A549 (cell line): ENCODE measurements around the gene AFG1L. TPM values are rescaled to one million over a fixed set of nuclear protein-coding genes. Genes with fewer than 3 reads are reported as not detected.
"Not testable (repeated sequence)": the region's sequence is repeated elsewhere in the genome, so short reads cannot be mapped to it uniquely, and the experiment has no call there.

ENCODE experiments used
- ATAC-seq, 2 experiments: fragments of 200-7000 bp in 1 of 2; fragments of >200 bp in 1 of 2; cut with Nextera tagmentation in 1 of 2; cut with Tn5 transposase in 1 of 2; 3 replicates each; pipeline versions ENCODE4 v1.8.0 to v1.9.1; 2018 to 2020; ENCODE audit warnings: mild to moderate bottlenecking in 1 of 2, moderate library complexity in 1 of 2
- CTCF ChIA-PET: fragments of 300-600 bp; sonication (Branson Sonifier 250); formaldehyde crosslinking; extraction: SDS; loops from one replicate; lab custom pipeline; 2021; ENCODE audit warnings: antibody characterized with exemption, inconsistent platforms; lab: Yijun Ruan, JAX
- POLR2A ChIA-PET: fragments of 350-600 bp; formaldehyde crosslinking; extraction: SDS; loops from one replicate; lab custom pipeline; 2021; ENCODE audit warnings: antibody characterized with exemption, inconsistent platforms; lab: Yijun Ruan, JAX
- DNase-seq, 2 experiments: peaks; one replicate each; pipeline versions ENCODE4 v3.0.0 to v3.0.0-alpha.2; 2011 to 2016; ENCODE audit warnings: low read depth in 1 of 2, low spot score in 1 of 2
- FAIRE-seq: peaks from 2 replicates; lab custom pipeline; 2011; peaks lifted over from hg19 to GRCh38; lab: Jason Lieb, UNC
- H3K27ac ChIP-seq, 2 experiments: fragments of >200 bp; sonication (Bioruptor Twin); formaldehyde crosslinking; 3 replicates each; pipeline ENCODE4 v1.5.1; 2016 to 2017
- H3K4me1 ChIP-seq: fragments of >200 bp; sonication (Bioruptor Twin); formaldehyde crosslinking; 3 replicates; pipeline ENCODE4 v1.6.1; 2016
- H3K4me2 ChIP-seq: fragments of >200 bp; sonication (Bioruptor Twin); formaldehyde crosslinking; 3 replicates; pipeline ENCODE4 v1.6.1; 2016
- H3K4me3 ChIP-seq: fragments of >200 bp; sonication (Bioruptor Twin); formaldehyde crosslinking; 3 replicates; pipeline ENCODE4 v1.5.1; 2016
- H3K9me3 ChIP-seq: fragments of >200 bp; sonication (Bioruptor Twin); formaldehyde crosslinking; 3 replicates; pipeline ENCODE4 v1.6.1; 2016
- BHLHE40 ChIP-seq: IDR thresholded peaks from 2 replicates; pipeline ENCODE4 v1.6.1; 2012; ENCODE audit warnings: low read depth, low read length, inconsistent platforms
- CEBPB ChIP-seq, 2 experiments: fragments of >200 bp in 1 of 2; sonication (Bioruptor Twin) in 1 of 2; formaldehyde crosslinking in 1 of 2; IDR thresholded peaks; 2 replicates each; pipeline ENCODE4 v1.6.1; 2012 to 2016
- EHF ChIP-seq: fragments of 250-450 bp; sonication (Bioruptor Pico); IDR thresholded peaks from 2 replicates; pipeline ENCODE4 v1.5.0; 2020; ENCODE audit warnings: mild to moderate bottlenecking
- EHMT2 ChIP-seq: fragments of 200-600 bp; sonication (generic); IDR thresholded peaks from 2 replicates; pipeline ENCODE4 v1.6.1; 2016; ENCODE audit warnings: antibody characterized with exemption, low read depth, mild to moderate bottlenecking, moderate library complexity
- EP300 ChIP-seq, 2 experiments: fragments of >200 bp; sonication (Bioruptor Twin); formaldehyde crosslinking; IDR thresholded peaks; 2 replicates in 1 of 2; 3 replicates in 1 of 2; pipeline ENCODE4 v1.6.1; 2016 to 2017
- HEYL ChIP-seq: fragments of 250-450 bp; sonication (Bioruptor Pico); IDR thresholded peaks from 2 replicates; pipeline ENCODE4 v1.8.0; 2021; ENCODE audit warnings: mild to moderate bottlenecking, moderate library complexity
- HOXA7 ChIP-seq: fragments of 250-450 bp; sonication (Bioruptor Pico); IDR thresholded peaks from 2 replicates; pipeline ENCODE4 v1.5.0; 2020; ENCODE audit warnings: mild to moderate bottlenecking, moderate library complexity
- JUN ChIP-seq, 2 experiments: fragments of >200 bp; sonication (Bioruptor Twin); formaldehyde crosslinking; IDR thresholded peaks; 2 replicates in 1 of 2; 3 replicates in 1 of 2; pipeline ENCODE4 v1.6.1; 2016 to 2017
- KDM1A ChIP-seq: fragments of 200-600 bp; sonication (generic); IDR thresholded peaks from 2 replicates; pipeline ENCODE4 v1.6.1; 2016; ENCODE audit warnings: low read depth, mild to moderate bottlenecking
- MYC ChIP-seq: IDR thresholded peaks from 2 replicates; pipeline ENCODE4 v1.6.1; 2012; ENCODE audit warnings: mild to moderate bottlenecking, inconsistent platforms, low read length, improper control_type of control experiment, borderline replicate concordance
- NFE2L2 ChIP-seq: fragments of 150-350 bp; conservative IDR thresholded peaks from 2 replicates; pipeline ENCODE4 v1.6.1; 2014; ENCODE audit warnings: low read length
- POLR2A ChIP-seq: IDR thresholded peaks from 2 replicates; pipeline ENCODE4 v1.6.1; 2012; ENCODE audit warnings: mild to moderate bottlenecking, low read length
- RAD21 ChIP-seq, 2 experiments: fragments of >200 bp in 1 of 2; sonication (Bioruptor Twin) in 1 of 2; formaldehyde crosslinking in 1 of 2; IDR thresholded peaks in 1 of 2; conservative IDR thresholded peaks in 1 of 2; 2 replicates in 1 of 2; 3 replicates in 1 of 2; pipeline ENCODE4 v1.6.1; 2012 to 2018; ENCODE audit warnings: inconsistent platforms in 1 of 2
- RARB ChIP-seq: fragments of 250-450 bp; sonication (Bioruptor Pico); IDR thresholded peaks from 2 replicates; pipeline ENCODE4 v1.8.0; 2021; ENCODE audit warnings: mild to moderate bottlenecking, moderate library complexity
- RCOR1 ChIP-seq: fragments of 150-350 bp; IDR thresholded peaks from 2 replicates; pipeline ENCODE4 v1.6.1; 2014; ENCODE audit warnings: antibody characterized with exemption, low read length, low read depth
- RFX5 ChIP-seq: fragments of 450-650 bp; IDR thresholded peaks from 2 replicates; pipeline ENCODE4 v1.7.1; 2014; ENCODE audit warnings: antibody characterized with exemption, mild to moderate bottlenecking, moderate library complexity
- SMC3 ChIP-seq: fragments of >200 bp; sonication (Bioruptor Twin); formaldehyde crosslinking; IDR thresholded peaks from 3 replicates; pipeline ENCODE4 v1.6.1; 2018; ENCODE audit warnings: inconsistent platforms
- TP53 ChIP-seq: fragments of 250-450 bp; sonication (Bioruptor Pico); IDR thresholded peaks from 2 replicates; pipeline ENCODE4 v1.5.0; 2021; ENCODE audit warnings: mild to moderate bottlenecking, moderate library complexity
- ZFP36 ChIP-seq: fragments of 450-650 bp; IDR thresholded peaks from 2 replicates; pipeline ENCODE4 v1.6.1; 2014; ENCODE audit warnings: borderline replicate concordance; ENCODE audit not compliant: partially characterized antibody
- WGBS: methylation state at CpG from one replicate; pipeline ENCODE4 v1.1.6; 2017; ENCODE audit errors: missing lambda C conversion rate; 5-methylcytosine and 5-hydroxymethylcytosine counted together
- polyA plus RNA-seq, 4 experiments: library from polyadenylated mRNA; depleted of rRNA in 3 of 4; stranded (reverse); fragments of >200 nt; fragmentation: RNase III in 1 of 4; extraction: RNeasy Plus Mini Kit Qiagen cat#74134 plus additional on column Dnase treatment in 1 of 4; gene quantifications; 2 replicates in 3 of 4; 3 replicates in 1 of 4; pipeline ENCODE4 v1.2.3, GENCODE V29; 2011 to 2017
- TF ChIP-seq, protein P1 (sequence below): fragments of >200 bp; sonication (Bioruptor Twin); formaldehyde crosslinking; IDR thresholded peaks from 2 replicates; pipeline ENCODE4 v1.6.1; 2016
- TF ChIP-seq, protein P2 (sequence below): fragments of 250-450 bp; sonication (Bioruptor Pico); IDR thresholded peaks from 2 replicates; pipeline ENCODE4 v1.5.0; 2020; ENCODE audit warnings: low read depth, mild to moderate bottlenecking, moderate library complexity
- TF ChIP-seq, protein P3 (sequence below): fragments of 200-600 bp; sonication (generic); IDR thresholded peaks from 2 replicates; pipeline ENCODE4 v1.6.1; 2016; ENCODE audit warnings: antibody characterized with exemption, mild to moderate bottlenecking, moderate library complexity

Gene AFG1L
- polyA plus RNA-seq, 2 of the 4 experiments (the other 2 are of a cell fraction) = 1.3 to 2.3 TPM

DNA sequence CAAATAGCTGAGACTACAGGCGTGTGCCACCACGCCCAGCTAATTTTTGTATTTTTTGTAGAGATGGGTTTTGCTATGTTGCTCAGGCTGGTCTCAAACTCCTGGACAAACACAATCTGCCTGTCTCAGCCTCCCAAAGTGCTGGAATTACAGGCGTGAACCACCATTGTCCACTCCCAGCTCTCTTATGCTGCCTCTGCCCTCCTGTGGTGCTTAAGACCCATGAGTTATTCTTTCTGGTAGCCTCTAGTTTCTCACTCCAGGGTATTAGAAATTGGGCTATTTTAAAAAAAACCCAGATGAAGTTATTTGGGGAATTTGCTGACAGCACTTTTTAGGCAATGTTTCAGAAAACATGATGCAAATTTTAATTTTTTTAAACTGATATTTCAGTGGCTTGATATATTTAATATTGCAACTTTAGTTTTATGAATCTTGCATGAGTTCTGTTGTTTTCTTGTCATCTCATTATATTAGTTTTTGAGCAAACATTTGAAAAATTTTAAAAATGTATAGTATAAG lies 151.8 kb downstream of the AFG1L start:
- H3K4me3 ChIP-seq = no peak overlapping the region
- CTCF ChIA-PET = no interaction called here
- WGBS = 87% methylated on average over 3 of the region's 3 CpGs
- TF ChIP-seq RFX5 (no peak), RARB (CRISPR knock-in tag) (no peak), TP53 (no peak), CEBPB (IDR thresholded peaks at IDR 0.05) (no peak), BHLHE40 (no peak), EHF (CRISPR knock-in tag) (no peak), RCOR1 (no peak), EP300 (IDR thresholded peaks at IDR 0.05) (no peak), EHMT2 (no peak), RAD21 (conservative IDR thresholded peaks at IDR 0.05 in 1 of 2, IDR thresholded peaks at IDR 0.05 in 1 of 2) (no peak), ZFP36 (no peak), KDM1A (no peak), MYC (no peak), POLR2A (no peak), HEYL (CRISPR knock-in tag) (no peak), SMC3 (no peak), JUN (IDR thresholded peaks at IDR 0.05) (no peak)
- TF ChIP-seq, protein P1, sequence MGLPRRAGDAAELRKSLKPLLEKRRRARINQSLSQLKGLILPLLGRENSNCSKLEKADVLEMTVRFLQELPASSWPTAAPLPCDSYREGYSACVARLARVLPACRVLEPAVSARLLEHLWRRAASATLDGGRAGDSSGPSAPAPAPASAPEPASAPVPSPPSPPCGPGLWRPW = no peak
- TF ChIP-seq, all 56 proteins: peak for 0
- ATAC-seq (no peak), FAIRE-seq (no peak), DNase-seq (no peak)
- no peak overlapping the region for H3K4me2 ChIP-seq
- no peaks in the 10 kb centered on the region for H3K9me3 ChIP-seq
- POLR2A ChIA-PET = interaction anchor here (0.7 kb wide), 1 partner anchor 527 kb away, joined by 7 read pairs; no protein-coding TSS in a partner anchor
- no peaks in the 10 kb centered on the region for H3K4me1 ChIP-seq
- no peak overlapping the region for H3K27ac ChIP-seq

DNA sequence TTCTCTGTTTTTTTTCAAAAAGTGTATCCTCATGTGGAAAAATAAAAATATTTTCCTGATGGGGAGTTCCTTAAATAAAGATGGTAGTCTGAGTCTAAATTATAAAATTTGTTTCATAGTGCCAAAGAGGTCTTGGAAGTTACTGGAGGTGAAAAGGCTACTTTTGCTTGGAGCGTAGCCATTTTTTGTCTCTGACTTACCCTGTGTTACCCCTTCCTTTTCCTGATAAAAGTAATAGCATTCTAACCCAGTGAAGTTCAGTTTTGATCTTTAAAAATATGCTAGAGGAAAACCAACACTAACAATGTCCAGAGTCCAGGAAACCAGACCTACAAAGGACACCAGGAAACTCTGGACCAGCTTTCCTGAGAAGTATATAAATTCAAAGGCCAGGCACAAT lies 153.6 kb downstream of the AFG1L start:
- no peak overlapping the region for H3K27ac ChIP-seq
- FAIRE-seq = no peak
- POLR2A ChIA-PET = no interaction called here
- TF ChIP-seq, protein P2, sequence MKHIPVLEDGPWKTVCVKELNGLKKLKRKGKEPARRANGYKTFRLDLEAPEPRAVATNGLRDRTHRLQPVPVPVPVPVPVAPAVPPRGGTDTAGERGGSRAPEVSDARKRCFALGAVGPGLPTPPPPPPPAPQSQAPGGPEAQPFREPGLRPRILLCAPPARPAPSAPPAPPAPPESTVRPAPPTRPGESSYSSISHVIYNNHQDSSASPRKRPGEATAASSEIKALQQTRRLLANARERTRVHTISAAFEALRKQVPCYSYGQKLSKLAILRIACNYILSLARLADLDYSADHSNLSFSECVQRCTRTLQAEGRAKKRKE (CRISPR knock-in tag) = no peak
- ATAC-seq = no peak
- WGBS = 100% methylated on average over 1 of the region's 1 CpG
- H3K4me1 ChIP-seq = no peaks in the 10 kb centered on the region
- no peak for DNase-seq
- H3K4me3 ChIP-seq = no peak overlapping the region
- no peak overlapping the region for H3K4me2 ChIP-seq
- CTCF ChIA-PET = no interaction called here
- H3K9me3 ChIP-seq = no peaks in the 10 kb centered on the region

DNA sequence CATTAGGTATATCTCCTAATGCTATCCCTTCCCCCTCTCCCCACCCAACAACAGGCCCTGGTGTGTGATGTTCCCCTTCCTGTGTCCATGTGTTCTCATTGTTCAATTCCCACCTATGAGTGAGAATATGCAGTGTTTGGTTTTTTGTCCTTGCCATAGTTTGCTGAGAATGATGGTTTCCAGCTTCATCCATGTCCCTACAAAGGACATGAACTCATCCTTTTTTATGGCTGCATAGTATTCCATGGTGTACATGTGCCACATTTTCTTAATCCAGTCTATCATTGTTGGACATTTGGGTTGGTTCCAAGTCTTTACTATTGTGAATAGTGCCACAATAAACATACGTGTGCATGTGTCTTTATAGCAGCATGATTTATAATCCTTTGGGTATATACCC lies 154.9 kb downstream of the AFG1L start:
- H3K4me1 ChIP-seq, H3K4me2 ChIP-seq, FAIRE-seq, DNase-seq, POLR2A ChIA-PET, H3K9me3 ChIP-seq, ATAC-seq, H3K4me3 ChIP-seq, CTCF ChIA-PET, H3K27ac ChIP-seq: not testable (repeated sequence)
- no CpG with 5 or more reads among the region's 1 CpG for WGBS

DNA sequence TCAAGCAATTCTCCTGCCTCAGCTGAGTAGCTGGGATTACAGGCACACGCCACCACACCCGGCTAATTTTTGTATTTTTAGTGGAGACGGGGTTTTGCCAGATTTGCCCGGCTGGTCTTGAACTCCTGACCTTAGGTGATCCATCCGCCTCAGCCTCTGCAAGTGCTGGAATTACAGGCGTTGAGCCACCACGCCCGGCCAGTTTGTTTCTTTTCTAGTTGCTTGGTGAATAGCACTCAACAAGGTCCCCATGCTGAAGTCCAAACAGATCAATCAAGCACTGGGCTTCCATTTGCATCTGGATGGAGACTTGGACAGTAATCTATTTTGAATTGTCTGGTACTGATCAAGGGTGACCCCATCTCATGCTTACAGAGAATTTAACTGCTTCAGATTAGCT lies 157.0 kb downstream of the AFG1L start:
- Histone ChIP-seq H3K27ac (no peak overlapping the region), H3K4me2 (no peak overlapping the region), H3K4me3 (no peak overlapping the region)
- 94% methylated on average over 8 of the region's 8 CpGs for WGBS
- POLR2A ChIA-PET = no interaction called here
- TF ChIP-seq ZFP36 = no peak
- TF ChIP-seq HOXA7 (CRISPR knock-in tag) = no peak
- TF ChIP-seq JUN (IDR thresholded peaks at IDR 0.05) = no peak
- TF ChIP-seq, protein P3, sequence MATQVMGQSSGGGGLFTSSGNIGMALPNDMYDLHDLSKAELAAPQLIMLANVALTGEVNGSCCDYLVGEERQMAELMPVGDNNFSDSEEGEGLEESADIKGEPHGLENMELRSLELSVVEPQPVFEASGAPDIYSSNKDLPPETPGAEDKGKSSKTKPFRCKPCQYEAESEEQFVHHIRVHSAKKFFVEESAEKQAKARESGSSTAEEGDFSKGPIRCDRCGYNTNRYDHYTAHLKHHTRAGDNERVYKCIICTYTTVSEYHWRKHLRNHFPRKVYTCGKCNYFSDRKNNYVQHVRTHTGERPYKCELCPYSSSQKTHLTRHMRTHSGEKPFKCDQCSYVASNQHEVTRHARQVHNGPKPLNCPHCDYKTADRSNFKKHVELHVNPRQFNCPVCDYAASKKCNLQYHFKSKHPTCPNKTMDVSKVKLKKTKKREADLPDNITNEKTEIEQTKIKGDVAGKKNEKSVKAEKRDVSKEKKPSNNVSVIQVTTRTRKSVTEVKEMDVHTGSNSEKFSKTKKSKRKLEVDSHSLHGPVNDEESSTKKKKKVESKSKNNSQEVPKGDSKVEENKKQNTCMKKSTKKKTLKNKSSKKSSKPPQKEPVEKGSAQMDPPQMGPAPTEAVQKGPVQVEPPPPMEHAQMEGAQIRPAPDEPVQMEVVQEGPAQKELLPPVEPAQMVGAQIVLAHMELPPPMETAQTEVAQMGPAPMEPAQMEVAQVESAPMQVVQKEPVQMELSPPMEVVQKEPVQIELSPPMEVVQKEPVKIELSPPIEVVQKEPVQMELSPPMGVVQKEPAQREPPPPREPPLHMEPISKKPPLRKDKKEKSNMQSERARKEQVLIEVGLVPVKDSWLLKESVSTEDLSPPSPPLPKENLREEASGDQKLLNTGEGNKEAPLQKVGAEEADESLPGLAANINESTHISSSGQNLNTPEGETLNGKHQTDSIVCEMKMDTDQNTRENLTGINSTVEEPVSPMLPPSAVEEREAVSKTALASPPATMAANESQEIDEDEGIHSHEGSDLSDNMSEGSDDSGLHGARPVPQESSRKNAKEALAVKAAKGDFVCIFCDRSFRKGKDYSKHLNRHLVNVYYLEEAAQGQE = no peak
- no peak for TF ChIP-seq SMC3
- TF ChIP-seq NFE2L2 = no peak
- TF ChIP-seq, all 56 proteins: peak for 0
- FAIRE-seq = no peak
- no peak for DNase-seq
- H3K4me1 ChIP-seq = no peaks in the 10 kb centered on the region
- no peak for ATAC-seq
- no peaks in the 10 kb centered on the region for H3K9me3 ChIP-seq
- CTCF ChIA-PET = no interaction called here
